Pancreas (tissue), 10 donors: ENCODE data around the gene ARHGAP26. TPM values are rescaled to one million over a fixed set of nuclear protein-coding genes. Genes with fewer than 3 reads are reported as not detected.

Experiments
- ATAC-seq, 4 donors: fragments of 200-7000 bp; cut with Tn5 transposase; one replicate each; pipeline versions ENCODE4 v1.8.0 to v1.9.1; 2020; ENCODE audit warnings: mild to moderate bottlenecking in 4 of 4, moderate library complexity in 4 of 4
- DNase-seq, 6 donors: peaks; one replicate each; pipeline ENCODE4 v3.0.0-alpha.2; 2020
- FAIRE-seq: peaks from 2 replicates; lab custom pipeline; 2012; peaks lifted over from hg19 to GRCh38; lab: Jason Lieb, UNC
- H3K27ac ChIP-seq, 4 donors: fragments of 200-600 bp; sonication (generic); 1 replicate in 3 of 4; 2 replicates in 1 of 4; pipeline versions ENCODE4 v1.5.0 to v1.8.0; 2020
- H3K27me3 ChIP-seq, 4 donors: fragments of 200-600 bp; one replicate each; pipeline ENCODE4 v1.8.0; 2021
- H3K36me3 ChIP-seq, 3 donors: fragments of 200-600 bp; sonication (generic) in 1 of 3; one replicate each; pipeline versions ENCODE4 v1.5.0 to v1.8.0; 2020 to 2021
- H3K4me1 ChIP-seq, 3 donors: fragments of 200-600 bp; one replicate each; pipeline ENCODE4 v1.8.0; 2021
- H3K4me3 ChIP-seq, 4 donors: fragments of 200-600 bp; sonication (generic) in 2 of 4; one replicate each; pipeline versions ENCODE4 v1.5.0 to v1.8.0; 2020 to 2021
- H3K9me3 ChIP-seq, 4 donors: fragments of 200-600 bp; one replicate each; pipeline ENCODE4 v1.8.0; 2021
- WGBS, 2 donors: extraction: QIAGEN DNeasy Blood & Tissue Kit; methylation state at CpG; one replicate each; pipeline ENCODE4 v1.1.7; 2013; 5-methylcytosine and 5-hydroxymethylcytosine counted together
- intact Hi-C, 3 donors: fragments of 100-400 bp; cut with DNase I; formaldehyde crosslinking; loops; one replicate each; pipeline versions ENCODE4 v1.11.1 to v1.14.2; 2022
- polyA plus RNA-seq, 2 donors: library from polyadenylated mRNA; stranded (reverse); fragments of 200-250 nt; gene quantifications; one replicate each; pipeline ENCODE4 v1.2.3, GENCODE V29; 2013
- total RNA-seq, 6 donors: library from RNA; stranded (reverse); fragmentation: NEBNext Ultra II Directional in 4 of 6; extraction: Animal tissue kit (Norgen Biotek cat#: 25700) in 4 of 6; gene quantifications; one replicate each; pipeline versions ENCODE4 v1.2.1 to v1.2.4, GENCODE V29; 2021 to 2023
- TF ChIP-seq, protein P1 (sequence below), 4 donors: fragments of 200-600 bp; sonication (generic) in 3 of 4; IDR thresholded peaks; one replicate each; pipeline versions ENCODE4 v1.5.0 to v1.8.0; 2021; ENCODE audit warnings: antibody characterized with exemption in 4 of 4
- donor health status: healthy with polysubstance abuse.
- donor health status: DM: no; HTN: no; CAD: no; lungs with moderate emphysema.
- donor health status: DM: no; HTN: no; CAD: no.
- donor health status: control.
- donor health status: control.
- donor health status: Bipolar disorder and iron deficiency.
- donor health status: DM: yes; HTN: yes; CAD: no.
- donor health status: DM: no; HTN: no; CAD: no.
- donor health status: DM: no; HTN: no; CAD: no.
- donor health status: DM: yes; HTN: yes; CAD: no.

The ARHGAP26 gene
- total and polyA plus RNA-seq, 8 donors, result 3.0 to 28.1 (median 10.3) TPM

DNA sequence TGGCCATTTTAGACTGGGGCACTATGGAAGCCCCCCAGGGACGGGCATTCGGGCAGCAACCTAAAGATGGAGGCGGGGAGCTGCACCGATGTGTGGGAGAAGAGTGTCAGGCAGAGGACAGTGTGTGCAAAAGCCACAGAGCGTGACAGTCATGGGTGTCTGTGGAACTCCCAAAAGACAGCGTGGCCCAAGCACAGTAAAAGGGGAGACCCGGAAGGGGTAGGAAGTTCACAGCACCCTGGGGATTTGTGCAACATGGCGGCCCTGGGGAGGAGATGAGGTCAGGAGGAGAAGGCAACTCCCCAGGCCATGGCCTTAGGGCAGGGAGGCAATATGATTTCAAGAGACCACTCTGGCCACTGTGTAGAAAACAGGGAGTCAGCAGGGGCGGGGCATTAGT lies 45.4 kb upstream of the ARHGAP26 start:
- H3K27me3 ChIP-seq, result no peaks in the 10 kb centered on the region
- FAIRE-seq (no peak), ATAC-seq (no peak), DNase-seq (no peak)
- H3K36me3 ChIP-seq, result no peaks in the 10 kb centered on the region
- peaks cover 0 to 11% (median 0%) of the 10 kb centered on the region in 3 donors for H3K4me1 ChIP-seq
- intact Hi-C loops, result no loop called here
- WGBS, 2 donors, result 83 to 88% methylated on average over 9 of the region's 9 CpGs
- H3K4me3 ChIP-seq, result no peak overlapping the region
- TF ChIP-seq, protein P1, sequence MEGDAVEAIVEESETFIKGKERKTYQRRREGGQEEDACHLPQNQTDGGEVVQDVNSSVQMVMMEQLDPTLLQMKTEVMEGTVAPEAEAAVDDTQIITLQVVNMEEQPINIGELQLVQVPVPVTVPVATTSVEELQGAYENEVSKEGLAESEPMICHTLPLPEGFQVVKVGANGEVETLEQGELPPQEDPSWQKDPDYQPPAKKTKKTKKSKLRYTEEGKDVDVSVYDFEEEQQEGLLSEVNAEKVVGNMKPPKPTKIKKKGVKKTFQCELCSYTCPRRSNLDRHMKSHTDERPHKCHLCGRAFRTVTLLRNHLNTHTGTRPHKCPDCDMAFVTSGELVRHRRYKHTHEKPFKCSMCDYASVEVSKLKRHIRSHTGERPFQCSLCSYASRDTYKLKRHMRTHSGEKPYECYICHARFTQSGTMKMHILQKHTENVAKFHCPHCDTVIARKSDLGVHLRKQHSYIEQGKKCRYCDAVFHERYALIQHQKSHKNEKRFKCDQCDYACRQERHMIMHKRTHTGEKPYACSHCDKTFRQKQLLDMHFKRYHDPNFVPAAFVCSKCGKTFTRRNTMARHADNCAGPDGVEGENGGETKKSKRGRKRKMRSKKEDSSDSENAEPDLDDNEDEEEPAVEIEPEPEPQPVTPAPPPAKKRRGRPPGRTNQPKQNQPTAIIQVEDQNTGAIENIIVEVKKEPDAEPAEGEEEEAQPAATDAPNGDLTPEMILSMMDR (IDR thresholded peaks at IDR 0.05), result no peak
- no peak overlapping the region for H3K27ac ChIP-seq
- H3K9me3 ChIP-seq, result no peaks in the 10 kb centered on the region

DNA sequence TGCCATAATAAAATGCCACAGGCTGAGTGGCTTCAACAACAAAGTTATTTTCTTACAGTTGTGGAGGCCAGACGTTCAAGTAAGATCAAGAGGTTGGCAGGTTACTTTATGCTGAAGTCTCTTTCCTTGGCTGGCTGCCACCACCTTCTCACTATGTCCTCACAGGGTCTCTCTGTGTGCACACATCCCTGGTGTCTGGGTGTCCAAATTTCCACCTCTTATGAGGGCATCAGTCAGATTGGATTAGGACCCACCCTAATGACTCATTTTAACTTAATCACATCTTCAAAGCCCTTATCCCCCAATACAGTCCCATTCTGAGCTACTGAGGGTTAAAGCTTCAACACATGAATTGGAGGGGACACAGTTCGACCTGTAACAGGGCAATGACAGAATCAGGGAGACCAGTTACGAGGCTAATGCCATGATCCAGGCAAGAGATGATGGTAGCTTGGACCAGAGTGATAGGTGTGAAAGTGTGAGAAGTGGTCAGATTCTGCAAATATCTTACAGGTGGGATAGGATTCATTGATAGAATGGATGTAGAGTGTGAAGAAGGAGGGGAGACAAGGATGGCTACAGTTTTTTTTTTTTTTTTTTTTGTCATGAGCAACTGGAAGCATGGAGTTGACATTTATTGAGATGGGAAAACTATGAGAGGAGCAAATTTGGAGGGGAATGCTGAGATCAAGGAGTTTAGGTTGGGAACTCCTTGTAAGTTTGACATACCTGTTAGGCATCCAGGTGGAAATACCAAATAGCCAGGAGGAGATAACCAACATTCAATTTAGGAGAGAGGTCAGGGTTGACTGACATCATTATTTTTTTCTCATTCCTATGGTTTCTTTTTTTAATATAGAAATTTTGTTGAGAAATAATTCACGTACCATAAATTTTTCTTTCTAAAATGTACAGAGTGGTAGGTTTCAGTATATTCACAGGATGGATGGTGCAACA lies 44.7 kb upstream of the ARHGAP26 start:
- FAIRE-seq (no peak), ATAC-seq (no peak), DNase-seq (no peak)
- Histone ChIP-seq H3K27me3 (no peaks in the 10 kb centered on the region), H3K9me3 (no peaks in the 10 kb centered on the region), H3K4me1 (peaks cover 0 to 9% (median 0%) of the 10 kb centered on the region in 3 donors), H3K36me3 (no peaks in the 10 kb centered on the region), H3K27ac (no peak overlapping the region), H3K4me3 (no peak overlapping the region)
- WGBS, 2 donors, result 73 to 76% methylated on average over 4 of the region's 4 CpGs
- intact Hi-C loops, result no loop called here
- TF ChIP-seq, protein P1 (IDR thresholded peaks at IDR 0.05), result no peak

DNA sequence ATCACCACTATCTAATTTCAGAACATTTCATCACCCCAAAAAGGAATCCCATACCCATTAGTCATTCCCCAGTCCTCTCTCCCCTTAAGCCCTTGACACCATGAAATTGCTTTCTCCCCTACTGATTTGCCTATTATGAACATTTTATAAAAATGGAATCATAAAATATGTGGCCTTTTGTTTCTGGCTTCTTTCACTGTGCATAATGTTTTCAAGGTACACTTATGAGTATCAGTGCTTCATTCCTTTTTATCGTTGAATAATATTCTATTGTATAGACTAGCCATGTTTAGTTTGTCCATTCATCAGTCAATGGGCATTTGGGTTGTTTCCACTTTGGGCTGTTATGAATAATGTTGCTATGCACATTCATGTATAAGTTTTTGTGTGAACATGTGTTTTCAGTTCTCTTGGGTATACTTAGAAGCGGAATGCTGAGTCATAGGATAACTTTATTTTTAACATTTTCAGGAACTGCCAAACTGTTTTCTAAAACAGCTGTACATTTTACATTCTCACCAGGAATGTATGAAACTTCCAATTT lies 43.9 kb upstream of the ARHGAP26 start:
- WGBS, 2 donors, result 86 to 88% methylated on average over 2 of the region's 2 CpGs
- ATAC-seq, result peak in 2 of 4 donors; percentile 46 to 53

DNA sequence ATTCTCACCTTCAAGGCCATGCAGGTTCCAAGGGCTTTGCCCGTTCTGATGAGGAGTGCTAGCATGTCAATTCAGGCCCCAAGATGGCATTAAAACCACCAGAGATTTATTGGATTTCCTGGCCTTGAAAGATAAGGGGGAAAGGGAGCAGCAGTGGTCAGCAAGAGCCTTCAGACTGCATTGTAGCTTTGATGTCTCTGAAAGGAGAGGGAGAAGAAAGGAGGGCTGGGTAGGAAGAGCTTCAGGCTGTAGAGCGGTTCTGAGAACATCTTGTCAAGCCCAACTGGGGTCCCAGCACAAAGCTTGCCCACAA lies 42.5 kb upstream of the ARHGAP26 start:
- no peak overlapping the region for H3K4me3 ChIP-seq
- DNase-seq (no peak), FAIRE-seq (no peak), ATAC-seq (no peak)
- H3K4me1 ChIP-seq, result no peaks in the 10 kb centered on the region
- TF ChIP-seq, protein P1 (IDR thresholded peaks at IDR 0.05), result no peak
- intact Hi-C loops, result no loop called here
- no peaks in the 10 kb centered on the region for H3K9me3 ChIP-seq
- WGBS, 2 donors, result 65 to 70% methylated on average over 2 of the region's 2 CpGs
- no peaks in the 10 kb centered on the region for H3K36me3 ChIP-seq
- no peak overlapping the region for H3K27ac ChIP-seq
- H3K27me3 ChIP-seq, result no peaks in the 10 kb centered on the region

More for the DNA sequence above, 43.9 kb upstream of the ARHGAP26 start:
- no peak overlapping the region for H3K27ac ChIP-seq
- no peaks in the 10 kb centered on the region for H3K9me3 ChIP-seq
- no peaks in the 10 kb centered on the region for H3K27me3 ChIP-seq
- FAIRE-seq, result peak; percentile 13
- TF ChIP-seq, protein P1 (IDR thresholded peaks at IDR 0.05), result no peak
- intact Hi-C loops, result no loop called here
- no peak for DNase-seq
- H3K4me3 ChIP-seq, result no peak overlapping the region
- H3K36me3 ChIP-seq, result no peaks in the 10 kb centered on the region
- H3K4me1 ChIP-seq, result peaks cover 0 to 1% (median 0%) of the 10 kb centered on the region in 3 donors
